ENCODE data around the gene ABHD14A. TPM values are rescaled to one million over a fixed set of nuclear protein-coding genes. Genes with fewer than 3 reads are reported as not detected.
A peak's percentile ranks its signal among the peaks of the same experiment; 100 is the strongest.

Gene ABHD14A
- total RNA-seq, 1 donor from 2014 or later: 20.6 TPM

GRCh38 chr3:51957520-51958205 is 17.2 kb upstream of the ABHD14A start:
- no peak for DNase-seq

- no peak for DNase-seq
Observed at GRCh38 chr3:51958603-51959521, 16.0 kb upstream of the ABHD14A start.

GRCh38 chr3:51959651-51960050 is 15.2 kb upstream of the ABHD14A start:
- no peak for DNase-seq

- DNase-seq: no peak
Observed at GRCh38 chr3:51960386-51960785, 14.5 kb upstream of the ABHD14A start.

- DNase-seq: no peak
Observed at GRCh38 chr3:51961011-51961410, 13.9 kb upstream of the ABHD14A start.

- no peak for DNase-seq
Observed at GRCh38 chr3:51961602-51962569, 13.0 kb upstream of the ABHD14A start.

- DNase-seq: no peak
Observed at GRCh38 chr3:51962854-51963530, 11.9 kb upstream of the ABHD14A start.

- no peak for DNase-seq
Observed at GRCh38 chr3:51963951-51964451, 10.9 kb upstream of the ABHD14A start.

- no peak for DNase-seq
Observed at GRCh38 chr3:51964521-51964920, 10.3 kb upstream of the ABHD14A start.

- DNase-seq: peak; percentile 63
Observed at GRCh38 chr3:51966016-51966415, 8.8 kb upstream of the ABHD14A start.

GRCh38 chr3:51966486-51966885 is 8.4 kb upstream of the ABHD14A start:
- DNase-seq: no peak

- no peak for DNase-seq
Observed at GRCh38 chr3:51966922-51967383, 7.9 kb upstream of the ABHD14A start.

- DNase-seq: peak; percentile 72
Observed at GRCh38 chr3:51967384-51968169, 7.3 kb upstream of the ABHD14A start, which contains the start of gene PCBP4. PCBP4 (minus strand) TSS chr3:51967454; CDS start chr3:51961240, 6,214 bp downstream.

- DNase-seq: no peak
Observed at GRCh38 chr3:51968170-51968775, 6.6 kb upstream of the ABHD14A start.

GRCh38 chr3:51968883-51969678 is 5.8 kb upstream of the ABHD14A start:
- no peak for DNase-seq

GRCh38 chr3:51969841-51970240 is 5.0 kb upstream of the ABHD14A start:
- no peak for DNase-seq

GRCh38 chr3:51970606-51971300 is 4.1 kb upstream of the ABHD14A start:
- no peak for DNase-seq

GRCh38 chr3:51971350-51971749 is 3.5 kb upstream of the ABHD14A start:
- no peak for DNase-seq
